Loucy (cell line): ENCODE results near the gene YTHDF1.

Experiments used
- EZH2phosphoT487 ChIP-seq: fragments of 200-600 bp; IDR thresholded peaks from 2 replicates; pipeline ENCODE4 v1.6.1; 2018; ENCODE audit warnings: antibody characterized with exemption, mild to moderate bottlenecking, moderate library complexity, borderline replicate concordance
- TF ChIP-seq, protein P1 (sequence below): fragments of 200-600 bp; sonication (generic); conservative IDR thresholded peaks from 2 replicates; pipeline ENCODE4 v1.5.1; 2014; ENCODE audit warnings: mild to moderate bottlenecking, antibody characterized with exemption, low read length

DNA sequence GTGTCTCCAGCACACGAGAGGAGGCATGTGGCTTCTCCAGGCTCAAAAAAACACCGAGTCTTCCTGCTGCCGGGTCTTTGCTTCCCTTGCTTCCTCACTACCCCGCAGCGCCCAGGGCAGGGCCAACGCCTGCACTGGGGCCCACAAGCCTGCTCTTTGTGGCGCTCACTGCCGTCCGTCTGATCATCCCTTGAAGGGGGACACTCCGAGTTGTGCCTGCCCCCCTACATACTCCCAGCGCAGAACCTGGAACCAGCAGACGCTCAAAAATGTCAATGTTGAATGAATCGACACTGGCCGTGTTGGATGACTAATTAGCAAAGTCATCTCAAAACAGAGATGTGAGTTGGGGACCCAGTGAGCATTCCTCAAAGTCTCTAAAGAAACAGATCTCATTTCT is 48.6 kb upstream of the YTHDF1 start:
- TF ChIP-seq EZH2phosphoT487, result no peak
- TF ChIP-seq, protein P1, sequence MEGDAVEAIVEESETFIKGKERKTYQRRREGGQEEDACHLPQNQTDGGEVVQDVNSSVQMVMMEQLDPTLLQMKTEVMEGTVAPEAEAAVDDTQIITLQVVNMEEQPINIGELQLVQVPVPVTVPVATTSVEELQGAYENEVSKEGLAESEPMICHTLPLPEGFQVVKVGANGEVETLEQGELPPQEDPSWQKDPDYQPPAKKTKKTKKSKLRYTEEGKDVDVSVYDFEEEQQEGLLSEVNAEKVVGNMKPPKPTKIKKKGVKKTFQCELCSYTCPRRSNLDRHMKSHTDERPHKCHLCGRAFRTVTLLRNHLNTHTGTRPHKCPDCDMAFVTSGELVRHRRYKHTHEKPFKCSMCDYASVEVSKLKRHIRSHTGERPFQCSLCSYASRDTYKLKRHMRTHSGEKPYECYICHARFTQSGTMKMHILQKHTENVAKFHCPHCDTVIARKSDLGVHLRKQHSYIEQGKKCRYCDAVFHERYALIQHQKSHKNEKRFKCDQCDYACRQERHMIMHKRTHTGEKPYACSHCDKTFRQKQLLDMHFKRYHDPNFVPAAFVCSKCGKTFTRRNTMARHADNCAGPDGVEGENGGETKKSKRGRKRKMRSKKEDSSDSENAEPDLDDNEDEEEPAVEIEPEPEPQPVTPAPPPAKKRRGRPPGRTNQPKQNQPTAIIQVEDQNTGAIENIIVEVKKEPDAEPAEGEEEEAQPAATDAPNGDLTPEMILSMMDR, result no peak
